K562 (cell line): ENCODE measurements around the gene ZBTB24. TPM values are rescaled to one million over a fixed set of nuclear protein-coding genes. Genes with fewer than 3 reads are reported as not detected.

ENCODE experiments used
- ARHGAP35 ChIP-seq: fragments of 450-650 bp; IDR thresholded peaks from 2 replicates; pipeline ENCODE4 v1.6.1; 2018; ENCODE audit not compliant: partially characterized antibody
- RBM25 ChIP-seq: fragments of 200-400 bp; formaldehyde crosslinking; IDR thresholded peaks from 2 replicates; pipeline ENCODE4 v1.6.1; 2018; ENCODE audit warnings: low read length, low read depth, moderate library complexity; ENCODE audit not compliant: severe bottlenecking
- SPI1 ChIP-seq: IDR thresholded peaks from 2 replicates; pipeline ENCODE4 v1.6.1; 2011; ENCODE audit warnings: low read depth, low read length, control low read depth, borderline replicate concordance
- ZFP30 ChIP-seq: fragments of 250-450 bp; sonication (Bioruptor Pico); IDR thresholded peaks from 2 replicates; pipeline ENCODE4 v1.8.0; 2022; ENCODE audit warnings: moderate library complexity, mild to moderate bottlenecking, inconsistent platforms, borderline replicate concordance
- ZNF175 ChIP-seq: fragments of 200-800 bp; sonication (Bioruptor generic); IDR thresholded peaks from 2 replicates; pipeline ENCODE4 v1.6.1; 2016; ENCODE audit warnings: low read depth, mild to moderate bottlenecking, missing genetic modification characterization, missing compliant biosample characterization
- polyA plus RNA-seq, 8 experiments: library from polyadenylated mRNA; depleted of rRNA in 4 of 8; stranded (reverse) in 5 of 8; unstranded in 3 of 8; fragments of >200 nt; fragmentation: Nextera tagmentation in 2 of 8; fragmentation: Illumina TruSeq in 1 of 8; extraction: Ambion mirVana in 2 of 8; extraction: Trizol in 1 of 8; gene quantifications; 2 replicates each; pipeline versions ENCODE4 v1.2.1 to v1.2.3, GENCODE V29; 2011 to 2014; ENCODE audit warnings: inconsistent platforms in 1 of 8, missing spikeins in 1 of 8
- total RNA-seq, 7 experiments: library from RNA; depleted of rRNA in 6 of 7; stranded (reverse); fragments of >200 nt in 6 of 7; fragmentation: Illumina TruSeq in 2 of 7; extraction: Trizol in 2 of 7; gene quantifications; 2 replicates each; pipeline versions ENCODE4 v1.2.1 to v1.2.3, GENCODE V29; 2011 to 2021; ENCODE audit warnings: low replicate concordance in 1 of 7
- TF ChIP-seq, protein P1 (sequence below): fragments of 450-650 bp; IDR thresholded peaks from 2 replicates; pipeline ENCODE4 v1.6.1; 2016; ENCODE audit warnings: mild to moderate bottlenecking, moderate library complexity
- TF ChIP-seq, protein P2 (sequence below): sonication (generic); formaldehyde crosslinking; IDR thresholded peaks from 2 replicates; pipeline ENCODE4 v1.8.0; 2022; ENCODE audit warnings: mild to moderate bottlenecking, low read depth, missing genetic modification reagents

Gene ZBTB24
- total and polyA plus RNA-seq, 9 of the 15 experiments (the other 6 are each of a cell fraction or from before 2014, with no cell fraction given) = 2.0 to 16.7 (median 8.3) TPM

DNA sequence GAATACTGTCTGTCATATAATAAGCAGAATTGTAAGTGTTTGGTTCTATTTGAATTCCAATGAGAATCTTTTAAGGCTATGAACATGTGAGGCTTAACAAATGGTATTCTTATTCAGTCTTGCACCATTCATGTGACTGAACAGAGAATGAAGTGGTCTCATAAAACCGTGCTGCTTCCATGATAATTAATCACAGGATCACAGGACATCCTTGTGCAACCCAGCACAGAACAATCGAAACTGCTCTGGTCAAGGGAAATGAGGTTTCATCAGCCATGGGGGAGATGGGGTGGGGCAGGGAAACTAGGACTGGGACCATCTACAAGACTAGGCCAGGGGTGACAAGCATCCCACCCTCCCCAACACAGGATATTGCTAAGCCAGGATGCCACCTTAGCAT is 48.6 kb downstream of the ZBTB24 start (continued):
- TF ChIP-seq, protein P1, sequence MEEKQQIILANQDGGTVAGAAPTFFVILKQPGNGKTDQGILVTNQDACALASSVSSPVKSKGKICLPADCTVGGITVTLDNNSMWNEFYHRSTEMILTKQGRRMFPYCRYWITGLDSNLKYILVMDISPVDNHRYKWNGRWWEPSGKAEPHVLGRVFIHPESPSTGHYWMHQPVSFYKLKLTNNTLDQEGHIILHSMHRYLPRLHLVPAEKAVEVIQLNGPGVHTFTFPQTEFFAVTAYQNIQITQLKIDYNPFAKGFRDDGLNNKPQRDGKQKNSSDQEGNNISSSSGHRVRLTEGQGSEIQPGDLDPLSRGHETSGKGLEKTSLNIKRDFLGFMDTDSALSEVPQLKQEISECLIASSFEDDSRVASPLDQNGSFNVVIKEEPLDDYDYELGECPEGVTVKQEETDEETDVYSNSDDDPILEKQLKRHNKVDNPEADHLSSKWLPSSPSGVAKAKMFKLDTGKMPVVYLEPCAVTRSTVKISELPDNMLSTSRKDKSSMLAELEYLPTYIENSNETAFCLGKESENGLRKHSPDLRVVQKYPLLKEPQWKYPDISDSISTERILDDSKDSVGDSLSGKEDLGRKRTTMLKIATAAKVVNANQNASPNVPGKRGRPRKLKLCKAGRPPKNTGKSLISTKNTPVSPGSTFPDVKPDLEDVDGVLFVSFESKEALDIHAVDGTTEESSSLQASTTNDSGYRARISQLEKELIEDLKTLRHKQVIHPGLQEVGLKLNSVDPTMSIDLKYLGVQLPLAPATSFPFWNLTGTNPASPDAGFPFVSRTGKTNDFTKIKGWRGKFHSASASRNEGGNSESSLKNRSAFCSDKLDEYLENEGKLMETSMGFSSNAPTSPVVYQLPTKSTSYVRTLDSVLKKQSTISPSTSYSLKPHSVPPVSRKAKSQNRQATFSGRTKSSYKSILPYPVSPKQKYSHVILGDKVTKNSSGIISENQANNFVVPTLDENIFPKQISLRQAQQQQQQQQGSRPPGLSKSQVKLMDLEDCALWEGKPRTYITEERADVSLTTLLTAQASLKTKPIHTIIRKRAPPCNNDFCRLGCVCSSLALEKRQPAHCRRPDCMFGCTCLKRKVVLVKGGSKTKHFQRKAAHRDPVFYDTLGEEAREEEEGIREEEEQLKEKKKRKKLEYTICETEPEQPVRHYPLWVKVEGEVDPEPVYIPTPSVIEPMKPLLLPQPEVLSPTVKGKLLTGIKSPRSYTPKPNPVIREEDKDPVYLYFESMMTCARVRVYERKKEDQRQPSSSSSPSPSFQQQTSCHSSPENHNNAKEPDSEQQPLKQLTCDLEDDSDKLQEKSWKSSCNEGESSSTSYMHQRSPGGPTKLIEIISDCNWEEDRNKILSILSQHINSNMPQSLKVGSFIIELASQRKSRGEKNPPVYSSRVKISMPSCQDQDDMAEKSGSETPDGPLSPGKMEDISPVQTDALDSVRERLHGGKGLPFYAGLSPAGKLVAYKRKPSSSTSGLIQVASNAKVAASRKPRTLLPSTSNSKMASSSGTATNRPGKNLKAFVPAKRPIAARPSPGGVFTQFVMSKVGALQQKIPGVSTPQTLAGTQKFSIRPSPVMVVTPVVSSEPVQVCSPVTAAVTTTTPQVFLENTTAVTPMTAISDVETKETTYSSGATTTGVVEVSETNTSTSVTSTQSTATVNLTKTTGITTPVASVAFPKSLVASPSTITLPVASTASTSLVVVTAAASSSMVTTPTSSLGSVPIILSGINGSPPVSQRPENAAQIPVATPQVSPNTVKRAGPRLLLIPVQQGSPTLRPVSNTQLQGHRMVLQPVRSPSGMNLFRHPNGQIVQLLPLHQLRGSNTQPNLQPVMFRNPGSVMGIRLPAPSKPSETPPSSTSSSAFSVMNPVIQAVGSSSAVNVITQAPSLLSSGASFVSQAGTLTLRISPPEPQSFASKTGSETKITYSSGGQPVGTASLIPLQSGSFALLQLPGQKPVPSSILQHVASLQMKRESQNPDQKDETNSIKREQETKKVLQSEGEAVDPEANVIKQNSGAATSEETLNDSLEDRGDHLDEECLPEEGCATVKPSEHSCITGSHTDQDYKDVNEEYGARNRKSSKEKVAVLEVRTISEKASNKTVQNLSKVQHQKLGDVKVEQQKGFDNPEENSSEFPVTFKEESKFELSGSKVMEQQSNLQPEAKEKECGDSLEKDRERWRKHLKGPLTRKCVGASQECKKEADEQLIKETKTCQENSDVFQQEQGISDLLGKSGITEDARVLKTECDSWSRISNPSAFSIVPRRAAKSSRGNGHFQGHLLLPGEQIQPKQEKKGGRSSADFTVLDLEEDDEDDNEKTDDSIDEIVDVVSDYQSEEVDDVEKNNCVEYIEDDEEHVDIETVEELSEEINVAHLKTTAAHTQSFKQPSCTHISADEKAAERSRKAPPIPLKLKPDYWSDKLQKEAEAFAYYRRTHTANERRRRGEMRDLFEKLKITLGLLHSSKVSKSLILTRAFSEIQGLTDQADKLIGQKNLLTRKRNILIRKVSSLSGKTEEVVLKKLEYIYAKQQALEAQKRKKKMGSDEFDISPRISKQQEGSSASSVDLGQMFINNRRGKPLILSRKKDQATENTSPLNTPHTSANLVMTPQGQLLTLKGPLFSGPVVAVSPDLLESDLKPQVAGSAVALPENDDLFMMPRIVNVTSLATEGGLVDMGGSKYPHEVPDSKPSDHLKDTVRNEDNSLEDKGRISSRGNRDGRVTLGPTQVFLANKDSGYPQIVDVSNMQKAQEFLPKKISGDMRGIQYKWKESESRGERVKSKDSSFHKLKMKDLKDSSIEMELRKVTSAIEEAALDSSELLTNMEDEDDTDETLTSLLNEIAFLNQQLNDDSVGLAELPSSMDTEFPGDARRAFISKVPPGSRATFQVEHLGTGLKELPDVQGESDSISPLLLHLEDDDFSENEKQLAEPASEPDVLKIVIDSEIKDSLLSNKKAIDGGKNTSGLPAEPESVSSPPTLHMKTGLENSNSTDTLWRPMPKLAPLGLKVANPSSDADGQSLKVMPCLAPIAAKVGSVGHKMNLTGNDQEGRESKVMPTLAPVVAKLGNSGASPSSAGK = no peak
- TF ChIP-seq RBM25 (no peak), SPI1 (no peak), ZFP30 (no peak), ARHGAP35 (no peak), ZNF175 (CRISPR knock-in tag) (no peak)
- TF ChIP-seq, protein P2, sequence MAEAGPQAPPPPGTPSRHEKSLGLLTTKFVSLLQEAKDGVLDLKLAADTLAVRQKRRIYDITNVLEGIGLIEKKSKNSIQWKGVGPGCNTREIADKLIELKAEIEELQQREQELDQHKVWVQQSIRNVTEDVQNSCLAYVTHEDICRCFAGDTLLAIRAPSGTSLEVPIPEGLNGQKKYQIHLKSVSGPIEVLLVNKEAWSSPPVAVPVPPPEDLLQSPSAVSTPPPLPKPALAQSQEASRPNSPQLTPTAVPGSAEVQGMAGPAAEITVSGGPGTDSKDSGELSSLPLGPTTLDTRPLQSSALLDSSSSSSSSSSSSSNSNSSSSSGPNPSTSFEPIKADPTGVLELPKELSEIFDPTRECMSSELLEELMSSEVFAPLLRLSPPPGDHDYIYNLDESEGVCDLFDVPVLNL (CRISPR knock-in tag) = no peak
- TF ChIP-seq, all 486 proteins: peak for 0
